KOPT-K1 (cell line): ENCODE measurements around the gene ADARB2.
"Not testable (repeated sequence)": the region's sequence is repeated elsewhere in the genome, so short reads cannot be mapped to it uniquely, and the experiment has no call there.

Source experiments
- H3K27ac ChIP-seq: fragments of 200-600 bp; sonication (generic); 2 replicates; pipeline ENCODE4 v1.5.1; 2016; ENCODE audit warnings: antibody characterized with exemption, mild to moderate bottlenecking, low read depth, low read length; ENCODE audit not compliant: poor library complexity, severe bottlenecking
- H3K36me3 ChIP-seq: fragments of 200-600 bp; sonication (generic); 2 replicates; pipeline ENCODE4 v1.5.1; 2017; ENCODE audit warnings: antibody characterized with exemption, mild to moderate bottlenecking, low read length, moderate library complexity; ENCODE audit not compliant: insufficient read depth
- H3K9me3 ChIP-seq: fragments of 200-600 bp; sonication (generic); 2 replicates; pipeline ENCODE4 v1.5.1; 2017; ENCODE audit warnings: antibody characterized with exemption, low read length, mild to moderate bottlenecking; ENCODE audit not compliant: insufficient read depth, poor library complexity, severe bottlenecking

Gene ADARB2

DNA sequence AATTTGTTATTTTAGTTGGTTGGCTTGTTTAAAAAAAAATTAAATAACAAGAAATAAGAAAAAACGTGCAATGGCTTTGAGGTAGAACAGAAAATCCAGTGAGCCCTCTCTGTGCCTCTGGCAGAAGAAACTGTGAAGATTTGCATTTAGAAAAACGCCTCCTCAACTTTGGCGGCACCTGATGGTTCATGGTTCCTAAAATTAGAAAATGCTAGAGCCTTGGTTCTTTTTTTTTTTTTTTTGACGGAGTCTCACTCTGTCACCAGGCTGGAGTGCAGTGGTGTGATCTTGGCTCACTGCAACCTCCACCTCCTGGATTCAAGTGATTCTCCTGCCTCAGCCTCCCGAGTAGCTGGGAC is 576.0 kb downstream of the ADARB2 start:
- H3K36me3 ChIP-seq, H3K27ac ChIP-seq: not testable (repeated sequence)

GRCh38 chr10:1160561-1161314 is 576.6 kb downstream of the ADARB2 start:
- H3K9me3 ChIP-seq = no peaks in the 10 kb centered on the region
- no peaks in the 10 kb centered on the region for H3K36me3 ChIP-seq
- no peak overlapping the region for H3K27ac ChIP-seq

More for the DNA sequence above, 576.0 kb downstream of the ADARB2 start:
- H3K9me3 ChIP-seq = not testable (repeated sequence)

GRCh38 chr10:1159131-1160061 is 577.9 kb downstream of the ADARB2 start:
- Histone ChIP-seq H3K9me3 (no peaks in the 10 kb centered on the region), H3K27ac (no peak overlapping the region), H3K36me3 (no peaks in the 10 kb centered on the region)

DNA sequence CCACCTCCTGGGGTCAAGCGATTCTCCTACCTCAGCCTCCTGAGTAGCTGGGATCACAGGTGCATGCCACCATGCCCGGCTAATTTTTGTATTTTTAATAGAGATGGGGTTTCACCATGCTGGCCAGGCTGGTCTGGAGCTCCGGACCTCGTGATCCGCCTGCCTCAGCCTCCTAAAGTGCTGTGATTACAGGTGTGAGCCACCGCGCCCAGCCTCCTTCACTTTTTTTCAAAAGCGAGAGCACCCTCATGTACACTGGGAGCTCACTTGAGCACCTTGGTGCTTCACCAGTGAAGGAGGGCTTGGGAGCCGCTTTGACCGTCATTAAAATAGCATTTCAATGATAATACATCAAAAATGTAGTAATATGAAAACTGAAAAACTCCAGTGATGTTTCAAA is 578.8 kb downstream of the ADARB2 start:
- H3K36me3 ChIP-seq, H3K9me3 ChIP-seq, H3K27ac ChIP-seq: not testable (repeated sequence)

- H3K27ac ChIP-seq = no peak overlapping the region
- H3K9me3 ChIP-seq = no peaks in the 10 kb centered on the region
- no peaks in the 10 kb centered on the region for H3K36me3 ChIP-seq
Measured at GRCh38 chr10:1158066-1158465, 579.3 kb downstream of the ADARB2 start.

DNA sequence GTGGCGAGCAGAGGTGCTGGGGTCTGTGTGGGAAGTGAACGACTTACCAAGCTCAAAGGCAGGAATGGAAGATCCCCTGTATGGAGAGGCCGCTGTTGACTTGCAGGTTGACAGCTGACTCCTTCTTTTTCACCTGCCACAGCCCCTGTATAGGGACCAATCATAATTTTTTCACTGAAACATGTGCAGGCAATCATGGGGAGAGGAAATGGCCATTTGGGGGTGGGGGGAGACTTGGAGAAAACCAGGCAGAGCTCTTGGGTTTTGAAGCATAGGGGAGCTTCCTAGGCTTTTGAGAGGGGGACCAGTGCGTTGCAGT is 579.8 kb downstream of the ADARB2 start:
- Histone ChIP-seq H3K9me3 (no peaks in the 10 kb centered on the region), H3K27ac (no peak overlapping the region), H3K36me3 (no peaks in the 10 kb centered on the region)

DNA sequence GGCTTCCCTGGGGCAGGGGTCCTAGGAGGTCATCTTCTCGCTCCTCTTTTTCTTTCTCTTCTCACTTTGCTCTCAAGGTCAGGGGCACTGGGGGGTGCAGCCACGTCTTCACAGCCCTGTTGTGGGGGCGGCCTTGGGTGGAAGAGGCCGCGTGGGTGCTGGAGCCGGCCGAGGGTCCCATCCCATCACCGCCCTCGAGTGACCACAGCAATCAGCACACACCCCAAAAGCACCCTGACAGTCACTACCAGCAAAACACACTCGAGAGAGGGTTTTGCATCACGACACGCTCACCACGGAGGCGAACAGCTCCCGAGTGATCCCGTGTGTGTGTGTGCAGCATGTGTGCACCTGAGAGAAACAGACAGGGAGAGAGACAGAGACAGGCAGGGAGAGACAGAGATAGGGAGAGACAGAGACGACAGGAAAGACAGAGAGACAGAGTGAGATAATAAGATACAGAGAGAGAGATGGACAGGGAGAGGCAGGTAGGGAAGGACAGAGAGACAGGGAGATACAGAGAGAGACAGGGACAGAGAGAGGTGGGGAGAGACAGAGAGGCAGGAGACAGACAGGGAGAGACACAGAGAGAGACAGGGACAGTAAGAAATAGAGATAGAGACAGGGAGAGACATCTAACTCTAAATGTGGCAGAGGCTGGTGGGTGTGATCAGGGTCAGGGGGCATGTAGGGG is 580.3 kb downstream of the ADARB2 start:
- no peaks in the 10 kb centered on the region for H3K9me3 ChIP-seq
- H3K36me3 ChIP-seq = no peaks in the 10 kb centered on the region
- H3K27ac ChIP-seq = no peak overlapping the region

- Histone ChIP-seq H3K27ac (no peak overlapping the region), H3K36me3 (no peaks in the 10 kb centered on the region), H3K9me3 (no peaks in the 10 kb centered on the region)
Measured at GRCh38 chr10:1156616-1156886, 580.8 kb downstream of the ADARB2 start.

DNA sequence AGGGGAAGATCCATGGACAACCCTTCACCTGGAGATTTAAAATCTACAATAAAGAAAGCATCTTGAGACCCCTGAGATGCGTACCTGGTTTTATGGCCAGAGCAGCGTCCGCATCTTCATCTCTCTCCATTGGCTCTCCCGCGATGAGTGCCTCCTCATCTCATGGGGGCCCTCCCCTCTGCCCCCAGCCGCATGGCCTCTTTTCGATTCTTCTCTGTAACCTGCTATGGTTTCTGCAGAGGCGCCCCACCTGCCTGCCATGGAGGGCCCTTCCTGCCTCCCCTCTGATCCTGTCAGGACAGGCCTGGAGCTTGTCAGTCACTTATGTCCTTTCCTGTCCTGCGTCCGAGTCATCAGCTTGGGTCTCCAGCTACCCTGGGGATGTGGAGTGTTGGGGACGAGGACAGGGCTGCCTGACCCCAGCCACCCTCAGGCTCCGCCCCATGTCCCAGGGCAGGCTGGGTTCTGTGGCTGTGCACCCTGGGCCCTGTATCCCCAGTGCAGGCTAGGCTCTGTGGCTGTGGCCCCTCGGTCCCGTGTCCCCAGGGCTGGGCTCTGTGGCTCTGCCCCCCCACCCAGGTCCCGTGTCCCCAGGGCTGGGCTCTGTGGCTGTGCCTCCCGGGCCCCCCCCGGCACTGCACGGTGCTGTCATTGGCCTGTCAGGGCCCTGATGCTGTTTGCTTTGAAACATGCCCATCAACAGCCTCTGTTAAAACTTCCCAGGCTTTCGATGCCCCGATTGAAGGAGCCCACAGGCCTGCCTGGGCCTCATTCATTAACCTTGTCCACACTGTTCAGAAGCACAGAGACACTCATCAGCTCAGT is 581.3 kb downstream of the ADARB2 start:
- no peaks in the 10 kb centered on the region for H3K36me3 ChIP-seq

DNA sequence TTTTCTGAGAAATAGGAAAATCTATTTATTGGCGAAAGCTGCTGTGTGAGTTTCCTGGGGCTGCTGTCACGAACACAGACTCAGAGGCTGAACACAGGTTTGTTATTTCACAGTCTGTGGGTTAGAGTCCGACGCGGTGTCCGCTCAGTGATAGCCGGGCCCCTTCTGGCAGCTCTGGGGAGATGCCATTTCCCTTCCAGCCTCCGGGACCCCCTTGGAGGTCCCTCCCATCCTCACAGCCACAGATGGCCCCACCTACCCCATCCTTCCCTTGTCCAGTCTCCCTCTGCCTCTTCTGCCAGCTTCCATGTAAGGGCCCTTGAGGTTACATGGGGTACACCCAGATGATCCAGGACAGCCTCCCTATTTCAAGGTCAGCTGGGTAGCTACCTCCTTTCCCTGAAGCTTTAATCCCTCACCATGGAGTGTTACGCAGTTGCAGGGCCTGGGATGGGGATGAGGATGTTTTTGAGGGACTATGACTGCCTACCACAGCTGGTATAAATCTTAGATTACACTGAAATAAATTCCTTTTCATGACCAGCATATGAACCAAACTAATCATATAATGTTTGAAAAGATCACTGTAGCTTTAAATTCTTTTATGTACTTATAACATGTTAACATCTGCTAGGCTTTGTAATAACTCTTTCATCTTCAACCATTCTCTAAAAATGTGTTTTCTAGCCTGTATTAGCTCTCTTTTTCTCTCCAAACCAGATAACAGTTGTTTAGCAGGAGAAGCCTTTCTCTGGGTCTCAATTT is 582.6 kb downstream of the ADARB2 start:
- H3K9me3 ChIP-seq = no peaks in the 10 kb centered on the region

More for the DNA sequence above, 581.3 kb downstream of the ADARB2 start:
- no peaks in the 10 kb centered on the region for H3K9me3 ChIP-seq
- no peak overlapping the region for H3K27ac ChIP-seq

DNA sequence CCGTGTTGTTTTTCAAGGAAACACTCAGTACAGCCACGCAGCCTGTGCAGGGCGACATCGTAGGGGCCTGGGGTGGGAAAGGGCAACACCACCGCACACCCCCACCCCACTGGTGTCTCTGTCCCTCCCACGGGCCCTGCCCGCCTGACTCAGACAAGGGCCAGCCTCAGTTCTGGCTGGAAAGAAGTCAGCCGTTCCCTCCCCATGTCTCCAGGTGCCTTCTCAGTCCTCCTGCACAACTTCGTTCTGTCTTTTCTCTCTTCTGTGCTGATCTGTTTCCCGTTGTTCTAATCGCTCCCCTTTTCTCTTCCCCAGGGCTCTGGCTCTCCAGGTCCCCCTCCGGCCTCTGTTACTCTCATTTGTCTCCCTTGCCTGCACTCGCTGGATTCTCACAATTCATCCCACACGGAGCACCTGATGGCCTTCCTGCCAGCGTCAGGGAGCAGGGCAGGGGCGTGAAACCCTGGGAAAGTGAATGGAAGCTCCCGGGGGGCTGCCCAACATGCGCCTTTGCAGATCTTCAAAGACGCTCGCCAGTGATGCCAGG is 583.4 kb downstream of the ADARB2 start:
- Histone ChIP-seq H3K27ac (no peak overlapping the region), H3K9me3 (no peaks in the 10 kb centered on the region), H3K36me3 (no peaks in the 10 kb centered on the region)

More for the DNA sequence above, 582.6 kb downstream of the ADARB2 start:
- Histone ChIP-seq H3K36me3 (no peaks in the 10 kb centered on the region), H3K27ac (no peak overlapping the region)

- Histone ChIP-seq H3K27ac (no peak overlapping the region), H3K36me3 (no peaks in the 10 kb centered on the region), H3K9me3 (no peaks in the 10 kb centered on the region)
Measured at GRCh38 chr10:1153251-1153763, 584.0 kb downstream of the ADARB2 start.

GRCh38 chr10:1152386-1153250 is 584.7 kb downstream of the ADARB2 start:
- H3K27ac ChIP-seq = no peak overlapping the region
- no peaks in the 10 kb centered on the region for H3K36me3 ChIP-seq
- no peaks in the 10 kb centered on the region for H3K9me3 ChIP-seq
